Measurements from ENCODE around the gene FZD10. TPM values are rescaled to one million over a fixed set of nuclear protein-coding genes. Genes with fewer than 3 reads are reported as not detected.

Gene FZD10
- total and polyA plus RNA-seq, 7 experiments from 2014 or later = not detected

- ATAC-seq = no peak
- intact Hi-C loops (cut with micrococcal nuclease) = no loop called here
- CTCF ChIA-PET = no interaction called here
Measured at GRCh38 chr12:130160306-130160705, 2.0 kb upstream of the FZD10 start.

GRCh38 chr12:130160711-130161231 is 1.5 kb upstream of the FZD10 start:
- Histone ChIP-seq H3K27me3 (ENCODE audit: control insufficient read depth in 2 of 2, insufficient read depth in 2 of 2, low read length in 2 of 2) (peaks cover 0 to 10% of the 10 kb centered on the region in 2 donors), H3K36me3 (ENCODE audit: control insufficient read depth in 2 of 3, insufficient read depth in 3 of 3, low read length in 3 of 3) (no peaks in the 10 kb centered on the region), H3K4me3 (ENCODE audit: low read length) (no peak overlapping the region), H3K4me1 (ENCODE audit: control insufficient read depth in 2 of 2, insufficient read depth in 2 of 2, low read length in 2 of 2) (no peaks in the 10 kb centered on the region), H3K27ac (ENCODE audit: low read depth, low read length) (no peak overlapping the region), H3K9me3 (ENCODE audit: control insufficient read depth in 2 of 3, low read length in 3 of 3) (no peaks in the 10 kb centered on the region)
- no peak overlapping the region for H3K27ac Mint-ChIP-seq
- DNase-seq (no peak), ATAC-seq (no peak)
- H3K9me3 Mint-ChIP-seq = peaks cover 0 to 3% (median 0%) of the 10 kb centered on the region in 11 donors
- peaks cover 2 to 13% (median 5%) of the 10 kb centered on the region in 7 donors for H3K4me1 Mint-ChIP-seq
- ChIA-PET CTCF (no interaction called here), POLR2A (no interaction called here)
- H3K4me3 Mint-ChIP-seq = peak overlapping the region in 2 of 10 donors; percentile 6 to 77
- intact Hi-C loops (cut with micrococcal nuclease) = no loop called here
- peaks cover 27 to 46% (median 44%) of the 10 kb centered on the region in 5 donors for H3K27me3 Mint-ChIP-seq
- H3K36me3 Mint-ChIP-seq = peaks cover 0 to 2% (median 0%) of the 10 kb centered on the region in 5 donors

More at GRCh38 chr12:130160306-130160705, 2.0 kb upstream of the FZD10 start:
- H3K4me1 Mint-ChIP-seq = peaks cover 2 to 13% (median 5%) of the 10 kb centered on the region in 7 donors
- H3K27ac Mint-ChIP-seq = no peak overlapping the region
- H3K27ac ChIP-seq (ENCODE audit: low read depth, low read length) = no peak overlapping the region
- H3K27me3 Mint-ChIP-seq = peaks cover 27 to 46% (median 43%) of the 10 kb centered on the region in 5 donors
- peaks cover 0 to 3% (median 0%) of the 10 kb centered on the region in 11 donors for H3K9me3 Mint-ChIP-seq
- no peaks in the 10 kb centered on the region for H3K9me3 ChIP-seq (ENCODE audit: control insufficient read depth in 2 of 3, low read length in 3 of 3)
- H3K36me3 Mint-ChIP-seq = peaks cover 0 to 2% (median 0%) of the 10 kb centered on the region in 5 donors
- POLR2A ChIA-PET = no interaction called here
- no peak for DNase-seq
- no peak overlapping the region for H3K4me3 ChIP-seq (ENCODE audit: low read length)
- no peaks in the 10 kb centered on the region for H3K36me3 ChIP-seq (ENCODE audit: control insufficient read depth in 2 of 3, insufficient read depth in 3 of 3, low read length in 3 of 3)
- H3K27me3 ChIP-seq (ENCODE audit: control insufficient read depth in 2 of 2, insufficient read depth in 2 of 2, low read length in 2 of 2) = peaks cover 0 to 10% of the 10 kb centered on the region in 2 donors
- no peaks in the 10 kb centered on the region for H3K4me1 ChIP-seq (ENCODE audit: control insufficient read depth in 2 of 2, insufficient read depth in 2 of 2, low read length in 2 of 2)
- H3K4me3 Mint-ChIP-seq = peak overlapping the region in 2 of 10 donors; percentile 9 to 57

DNA sequence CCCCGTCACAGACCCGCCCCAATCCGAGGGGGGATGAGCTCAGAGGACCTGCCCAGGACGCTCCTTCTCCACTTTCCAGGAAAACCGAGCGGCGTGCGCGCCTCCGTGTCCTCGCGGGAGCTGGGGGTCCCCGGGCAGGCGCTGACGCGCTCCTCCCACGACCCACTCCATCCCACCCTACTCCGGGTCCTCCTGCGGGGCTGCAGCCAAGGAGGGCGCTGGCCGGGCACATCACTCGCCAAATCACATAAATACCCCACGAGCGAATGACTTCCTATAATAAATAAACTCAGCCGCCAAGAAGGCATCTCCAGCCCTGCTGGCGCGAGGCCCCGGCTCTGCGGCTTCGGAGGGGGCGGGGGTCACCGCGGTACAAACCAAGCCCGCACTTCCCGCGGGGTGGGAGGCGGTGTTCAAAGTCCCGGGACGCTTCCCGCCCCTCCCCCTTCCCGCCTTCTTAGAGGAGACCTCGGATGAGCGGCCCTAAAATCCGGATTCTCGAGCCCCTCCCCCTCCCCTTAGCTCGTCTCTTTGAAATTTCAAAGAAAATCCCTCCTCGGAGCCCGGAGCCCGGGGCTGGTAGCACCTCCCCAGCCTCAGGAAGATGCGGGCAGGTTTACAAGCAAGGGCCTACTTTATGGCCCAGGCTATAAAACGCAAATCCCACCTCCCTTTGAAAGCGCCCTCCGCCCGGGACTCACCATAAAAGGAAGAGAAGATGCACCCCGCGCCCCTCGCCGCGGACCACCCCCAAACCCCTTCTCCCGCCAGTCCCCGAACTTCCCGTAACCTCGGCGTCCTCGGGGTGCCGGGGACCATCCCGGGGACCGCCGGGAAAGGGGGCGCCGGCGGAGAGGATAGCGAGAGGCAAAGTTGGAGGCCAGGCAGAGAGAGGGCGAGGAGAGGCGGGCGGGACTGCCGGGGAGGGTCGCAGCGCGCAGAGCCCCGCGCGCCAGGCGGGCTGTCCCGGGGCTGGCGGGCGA is 712 bp upstream of the FZD10 start:
- no peak overlapping the region for H3K27ac ChIP-seq (ENCODE audit: low read depth, low read length)
- Mint-ChIP-seq H3K4me1 (peaks cover 2 to 13% (median 5%) of the 10 kb centered on the region in 7 donors), H3K27me3 (peaks cover 33 to 47% (median 46%) of the 10 kb centered on the region in 5 donors), H3K9me3 (peaks cover 0 to 3% (median 0%) of the 10 kb centered on the region in 11 donors), H3K36me3 (peaks cover 0 to 2% (median 0%) of the 10 kb centered on the region in 5 donors), H3K27ac (no peak overlapping the region), H3K4me3 (peak overlapping the region in 8 of 10 donors; percentile 29 to 77 (median 44))
- H3K36me3 ChIP-seq (ENCODE audit: control insufficient read depth in 2 of 3, insufficient read depth in 3 of 3, low read length in 3 of 3) = no peaks in the 10 kb centered on the region
- ATAC-seq (no peak), DNase-seq (peak in 1 of 9 donors; percentile 7)
- H3K4me3 ChIP-seq (ENCODE audit: low read length) = no peak overlapping the region
- CTCF ChIA-PET = no interaction called here
- no peaks in the 10 kb centered on the region for H3K4me1 ChIP-seq (ENCODE audit: control insufficient read depth in 2 of 2, insufficient read depth in 2 of 2, low read length in 2 of 2)
- POLR2A ChIA-PET = no interaction called here
- intact Hi-C loops (cut with micrococcal nuclease) = no loop called here
- no peaks in the 10 kb centered on the region for H3K9me3 ChIP-seq (ENCODE audit: control insufficient read depth in 2 of 3, low read length in 3 of 3)
- peaks cover 0 to 10% of the 10 kb centered on the region in 2 donors for H3K27me3 ChIP-seq (ENCODE audit: control insufficient read depth in 2 of 2, insufficient read depth in 2 of 2, low read length in 2 of 2)

DNA sequence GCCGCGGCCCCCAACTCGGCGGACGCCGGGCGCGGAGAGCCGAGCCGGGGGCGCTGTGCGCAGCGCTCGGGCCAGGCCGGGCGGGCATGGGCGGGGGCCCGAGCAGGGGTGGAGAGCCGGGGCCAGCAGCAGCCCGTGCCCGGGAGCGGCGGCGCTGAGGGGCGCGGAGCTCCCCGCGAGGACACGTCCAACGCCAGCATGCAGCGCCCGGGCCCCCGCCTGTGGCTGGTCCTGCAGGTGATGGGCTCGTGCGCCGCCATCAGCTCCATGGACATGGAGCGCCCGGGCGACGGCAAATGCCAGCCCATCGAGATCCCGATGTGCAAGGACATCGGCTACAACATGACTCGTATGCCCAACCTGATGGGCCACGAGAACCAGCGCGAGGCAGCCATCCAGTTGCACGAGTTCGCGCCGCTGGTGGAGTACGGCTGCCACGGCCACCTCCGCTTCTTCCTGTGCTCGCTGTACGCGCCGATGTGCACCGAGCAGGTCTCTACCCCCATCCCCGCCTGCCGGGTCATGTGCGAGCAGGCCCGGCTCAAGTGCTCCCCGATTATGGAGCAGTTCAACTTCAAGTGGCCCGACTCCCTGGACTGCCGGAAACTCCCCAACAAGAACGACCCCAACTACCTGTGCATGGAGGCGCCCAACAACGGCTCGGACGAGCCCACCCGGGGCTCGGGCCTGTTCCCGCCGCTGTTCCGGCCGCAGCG is 639 bp downstream of the FZD10 start:
- Mint-ChIP-seq H3K9me3 (peaks cover 0 to 2% (median 0%) of the 10 kb centered on the region in 11 donors), H3K27ac (peak overlapping the region in 1 of 9 donors; percentile 71), H3K4me1 (peaks cover 2 to 11% (median 5%) of the 10 kb centered on the region in 7 donors), H3K36me3 (peaks cover 0 to 2% (median 0%) of the 10 kb centered on the region in 5 donors), H3K4me3 (peak overlapping the region; percentile 40 to 87 (median 68)), H3K27me3 (peaks cover 43 to 49% (median 47%) of the 10 kb centered on the region in 5 donors)
- H3K9me3 ChIP-seq (ENCODE audit: control insufficient read depth in 2 of 3, low read length in 3 of 3) = no peaks in the 10 kb centered on the region
- ATAC-seq (no peak), DNase-seq (no peak)
- intact Hi-C loops (cut with micrococcal nuclease) = no loop called here
- no peak overlapping the region for H3K4me3 ChIP-seq (ENCODE audit: low read length)
- no peaks in the 10 kb centered on the region for H3K4me1 ChIP-seq (ENCODE audit: control insufficient read depth in 2 of 2, insufficient read depth in 2 of 2, low read length in 2 of 2)
- ChIA-PET CTCF (no interaction called here), POLR2A (no interaction called here)
- H3K27me3 ChIP-seq (ENCODE audit: control insufficient read depth in 2 of 2, insufficient read depth in 2 of 2, low read length in 2 of 2) = peaks cover 0 to 10% of the 10 kb centered on the region in 2 donors
- no peaks in the 10 kb centered on the region for H3K36me3 ChIP-seq (ENCODE audit: control insufficient read depth in 2 of 3, insufficient read depth in 3 of 3, low read length in 3 of 3)
- H3K27ac ChIP-seq (ENCODE audit: low read depth, low read length) = no peak overlapping the region

GRCh38 chr12:130163461-130164215 is 1.4 kb downstream of the FZD10 start:
- DNase-seq (no peak), ATAC-seq (no peak)
- intact Hi-C loops (cut with micrococcal nuclease) = no loop called here
- H3K27ac ChIP-seq (ENCODE audit: low read depth, low read length) = no peak overlapping the region
- peaks cover 0 to 6% of the 10 kb centered on the region in 2 donors for H3K27me3 ChIP-seq (ENCODE audit: control insufficient read depth in 2 of 2, insufficient read depth in 2 of 2, low read length in 2 of 2)
- H3K9me3 ChIP-seq (ENCODE audit: control insufficient read depth in 2 of 3, low read length in 3 of 3) = no peaks in the 10 kb centered on the region
- H3K4me3 ChIP-seq (ENCODE audit: low read length) = no peak overlapping the region
- ChIA-PET CTCF (no interaction called here), POLR2A (no interaction called here)
- Mint-ChIP-seq H3K9me3 (peaks cover 0 to 2% (median 0%) of the 10 kb centered on the region in 11 donors), H3K27ac (peak overlapping the region in 1 of 9 donors; percentile 71), H3K36me3 (peaks cover 0 to 2% (median 0%) of the 10 kb centered on the region in 5 donors), H3K4me3 (peak overlapping the region; percentile 18 to 84 (median 58)), H3K4me1 (peaks cover 2 to 10% (median 5%) of the 10 kb centered on the region in 7 donors), H3K27me3 (peaks cover 50 to 56% (median 52%) of the 10 kb centered on the region in 5 donors)
- H3K36me3 ChIP-seq (ENCODE audit: control insufficient read depth in 2 of 3, insufficient read depth in 3 of 3, low read length in 3 of 3) = no peaks in the 10 kb centered on the region
- no peaks in the 10 kb centered on the region for H3K4me1 ChIP-seq (ENCODE audit: control insufficient read depth in 2 of 2, insufficient read depth in 2 of 2, low read length in 2 of 2)

DNA sequence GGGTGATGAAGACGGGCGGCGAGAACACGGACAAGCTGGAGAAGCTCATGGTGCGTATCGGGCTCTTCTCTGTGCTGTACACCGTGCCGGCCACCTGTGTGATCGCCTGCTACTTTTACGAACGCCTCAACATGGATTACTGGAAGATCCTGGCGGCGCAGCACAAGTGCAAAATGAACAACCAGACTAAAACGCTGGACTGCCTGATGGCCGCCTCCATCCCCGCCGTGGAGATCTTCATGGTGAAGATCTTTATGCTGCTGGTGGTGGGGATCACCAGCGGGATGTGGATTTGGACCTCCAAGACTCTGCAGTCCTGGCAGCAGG is 1.9 kb downstream of the FZD10 start:
- H3K9me3 Mint-ChIP-seq = peaks cover 0 to 4% (median 0%) of the 10 kb centered on the region in 11 donors
- CTCF ChIA-PET = no interaction called here
- peaks cover 56 to 62% (median 58%) of the 10 kb centered on the region in 5 donors for H3K27me3 Mint-ChIP-seq
- Histone ChIP-seq H3K36me3 (ENCODE audit: control insufficient read depth in 2 of 3, insufficient read depth in 3 of 3, low read length in 3 of 3) (no peaks in the 10 kb centered on the region), H3K9me3 (ENCODE audit: control insufficient read depth in 2 of 3, low read length in 3 of 3) (no peaks in the 10 kb centered on the region), H3K27me3 (ENCODE audit: control insufficient read depth in 2 of 2, insufficient read depth in 2 of 2, low read length in 2 of 2) (peaks cover 0 to 6% of the 10 kb centered on the region in 2 donors), H3K4me3 (ENCODE audit: low read length) (no peak overlapping the region), H3K27ac (ENCODE audit: low read depth, low read length) (no peak overlapping the region), H3K4me1 (ENCODE audit: control insufficient read depth in 2 of 2, insufficient read depth in 2 of 2, low read length in 2 of 2) (no peaks in the 10 kb centered on the region)
- POLR2A ChIA-PET = no interaction called here
- ATAC-seq (no peak), DNase-seq (no peak)
- peaks cover 0 to 2% (median 0%) of the 10 kb centered on the region in 5 donors for H3K36me3 Mint-ChIP-seq
- H3K4me3 Mint-ChIP-seq = peak overlapping the region in 8 of 10 donors; percentile 13 to 84 (median 55)
- peaks cover 2 to 15% (median 5%) of the 10 kb centered on the region in 7 donors for H3K4me1 Mint-ChIP-seq
- H3K27ac Mint-ChIP-seq = no peak overlapping the region
- intact Hi-C loops (cut with micrococcal nuclease) = no loop called here

Measured in naive thymus-derived CD4-positive, alpha-beta T cell (primary cell).